Mesothelial cell of epicardium (in vitro differentiated cells): Measurements from ENCODE around the gene CD300A. TPM values are rescaled to one million over a fixed set of nuclear protein-coding genes. Genes with fewer than 3 reads are reported as not detected.
A peak's percentile ranks its signal among the peaks of the same experiment; 100 is the strongest.
"Not testable (repeated sequence)": the region's sequence is repeated elsewhere in the genome, so short reads cannot be mapped to it uniquely, and the experiment has no call there.

Experiments
- DNase-seq, 2 experiments: peaks; one replicate each; pipeline ENCODE4 v3.0.0; 2021; ENCODE audit warnings: low spot score in 2 of 2; ENCODE audit not compliant: unreplicated experiment in 2 of 2
- H3K27ac Mint-ChIP-seq: 2 replicates; pipeline ENCODE4 v1.8.0; 2021; ENCODE audit warnings: mixed read lengths
- H3K27me3 Mint-ChIP-seq: 2 replicates; pipeline ENCODE4 v1.8.0; 2021; ENCODE audit warnings: low read depth, mixed read lengths
- H3K36me3 Mint-ChIP-seq: 2 replicates; pipeline ENCODE4 v1.8.0; 2021; ENCODE audit warnings: mixed read lengths
- H3K4me1 Mint-ChIP-seq: 2 replicates; pipeline ENCODE4 v1.8.0; 2021; ENCODE audit warnings: mixed read lengths
- H3K4me3 Mint-ChIP-seq: 2 replicates; pipeline ENCODE4 v1.8.0; 2021; ENCODE audit warnings: mild to moderate bottlenecking, moderate library complexity, mixed read lengths
- H3K9me3 Mint-ChIP-seq: 2 replicates; pipeline ENCODE4 v1.8.0; 2021; ENCODE audit warnings: mixed read lengths
- total RNA-seq: library from RNA; stranded (reverse); gene quantifications from 3 replicates; pipeline ENCODE4 v1.2.1, GENCODE V29; 2021
- TF ChIP-seq, protein P1 (sequence below): fragments of 200-600 bp; sonication (generic); IDR thresholded peaks from one replicate; pipeline ENCODE4 v1.5.0; 2021; ENCODE audit warnings: antibody characterized with exemption; ENCODE audit not compliant: unreplicated experiment

Gene CD300A
- total RNA-seq, 1 donor from 2014 or later = not detected

- Mint-ChIP-seq H3K36me3 (no peaks in the 10 kb centered on the region), H3K27me3 (peaks cover 20% of the 10 kb centered on the region), H3K4me3 (no peak overlapping the region), H3K9me3 (peaks cover 33% of the 10 kb centered on the region), H3K27ac (no peak overlapping the region), H3K4me1 (no peaks in the 10 kb centered on the region)
- TF ChIP-seq, protein P1, sequence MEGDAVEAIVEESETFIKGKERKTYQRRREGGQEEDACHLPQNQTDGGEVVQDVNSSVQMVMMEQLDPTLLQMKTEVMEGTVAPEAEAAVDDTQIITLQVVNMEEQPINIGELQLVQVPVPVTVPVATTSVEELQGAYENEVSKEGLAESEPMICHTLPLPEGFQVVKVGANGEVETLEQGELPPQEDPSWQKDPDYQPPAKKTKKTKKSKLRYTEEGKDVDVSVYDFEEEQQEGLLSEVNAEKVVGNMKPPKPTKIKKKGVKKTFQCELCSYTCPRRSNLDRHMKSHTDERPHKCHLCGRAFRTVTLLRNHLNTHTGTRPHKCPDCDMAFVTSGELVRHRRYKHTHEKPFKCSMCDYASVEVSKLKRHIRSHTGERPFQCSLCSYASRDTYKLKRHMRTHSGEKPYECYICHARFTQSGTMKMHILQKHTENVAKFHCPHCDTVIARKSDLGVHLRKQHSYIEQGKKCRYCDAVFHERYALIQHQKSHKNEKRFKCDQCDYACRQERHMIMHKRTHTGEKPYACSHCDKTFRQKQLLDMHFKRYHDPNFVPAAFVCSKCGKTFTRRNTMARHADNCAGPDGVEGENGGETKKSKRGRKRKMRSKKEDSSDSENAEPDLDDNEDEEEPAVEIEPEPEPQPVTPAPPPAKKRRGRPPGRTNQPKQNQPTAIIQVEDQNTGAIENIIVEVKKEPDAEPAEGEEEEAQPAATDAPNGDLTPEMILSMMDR = no peak
- no peak for DNase-seq
Measured at GRCh38 chr17:74515941-74516340, 49.5 kb downstream of the CD300A start.

DNA sequence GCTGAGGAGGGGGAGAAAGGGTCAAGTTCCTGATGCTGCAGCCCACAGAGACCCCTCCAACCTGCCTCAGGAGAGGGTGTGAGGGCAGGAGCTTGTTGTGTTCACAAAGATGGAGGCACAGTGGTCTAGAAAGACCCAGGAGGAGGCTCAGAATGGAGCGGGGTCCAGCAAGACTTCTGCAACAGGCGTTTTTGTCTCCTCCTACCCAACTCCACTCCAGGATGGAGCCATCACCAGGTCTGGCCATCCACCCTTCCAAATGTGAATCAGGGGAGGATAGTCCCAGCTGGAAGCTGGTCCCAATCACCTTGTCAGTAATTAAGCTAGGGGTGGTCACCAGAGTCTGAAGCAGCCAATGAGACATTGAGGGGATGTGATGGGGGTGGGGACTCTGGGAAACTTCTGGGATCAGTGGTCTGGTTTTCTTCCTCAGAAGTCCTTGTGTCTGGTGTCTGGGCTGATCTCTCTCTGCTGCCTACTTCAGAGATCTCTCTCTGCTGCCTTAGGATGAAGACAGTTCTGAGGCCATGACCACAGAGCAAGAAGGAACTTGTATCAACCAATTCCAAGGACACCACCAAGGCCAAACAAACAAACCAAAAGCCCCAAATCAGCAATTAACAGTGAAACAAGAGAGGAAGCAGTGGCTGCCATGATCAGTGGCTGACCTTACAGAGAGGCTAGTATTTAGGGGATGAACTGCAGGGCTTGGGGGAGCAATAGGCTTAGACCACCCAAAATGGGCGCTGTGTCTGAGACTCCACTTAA, 50.3 kb downstream of the CD300A start:
- H3K4me1 Mint-ChIP-seq = no peaks in the 10 kb centered on the region
- peaks cover 28% of the 10 kb centered on the region for H3K9me3 Mint-ChIP-seq
- no peak overlapping the region for H3K4me3 Mint-ChIP-seq
- no peaks in the 10 kb centered on the region for H3K36me3 Mint-ChIP-seq
- DNase-seq = no peak
- H3K27ac Mint-ChIP-seq = no peak overlapping the region
- TF ChIP-seq, protein P1 = no peak
- peaks cover 16% of the 10 kb centered on the region for H3K27me3 Mint-ChIP-seq

DNA sequence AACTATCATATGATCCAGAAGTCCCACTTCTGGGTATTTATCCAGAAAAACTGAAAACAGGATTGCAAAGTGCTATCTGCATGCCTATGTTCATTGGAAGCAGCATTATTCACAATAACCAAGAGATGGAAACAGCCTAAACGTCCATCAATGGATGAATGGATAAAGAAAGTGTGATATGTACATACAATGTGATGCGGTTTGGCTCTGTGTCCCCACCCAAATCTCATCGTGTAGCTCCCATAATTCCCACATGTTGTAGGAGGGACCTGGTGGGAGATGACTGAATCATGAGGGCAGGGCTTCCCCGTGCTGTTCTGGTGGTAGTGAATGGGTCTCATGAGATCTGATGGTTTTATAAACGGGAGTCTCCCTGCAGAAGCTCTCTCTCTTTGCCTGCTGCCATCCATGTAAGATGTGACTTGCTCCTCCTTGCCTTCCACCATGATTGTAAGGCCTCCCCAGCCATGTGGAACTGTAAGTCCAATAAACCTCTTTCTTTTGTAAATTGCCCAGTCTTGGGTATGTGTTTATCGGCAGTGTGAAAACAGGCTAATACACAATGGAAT, 52.1 kb downstream of the CD300A start:
- not testable (repeated sequence) for H3K4me3 Mint-ChIP-seq, H3K36me3 Mint-ChIP-seq, DNase-seq, H3K27ac Mint-ChIP-seq, H3K4me1 Mint-ChIP-seq
- peaks cover 28% of the 10 kb centered on the region for H3K9me3 Mint-ChIP-seq
- peaks cover 20% of the 10 kb centered on the region for H3K27me3 Mint-ChIP-seq

- no peaks in the 10 kb centered on the region for H3K4me1 Mint-ChIP-seq
- DNase-seq = no peak
- TF ChIP-seq, protein P1 = no peak
- peaks cover 33% of the 10 kb centered on the region for H3K27me3 Mint-ChIP-seq
- peaks cover 17% of the 10 kb centered on the region for H3K9me3 Mint-ChIP-seq
- H3K27ac Mint-ChIP-seq = no peak overlapping the region
- no peak overlapping the region for H3K4me3 Mint-ChIP-seq
- no peaks in the 10 kb centered on the region for H3K36me3 Mint-ChIP-seq
Measured at GRCh38 chr17:74520016-74520434, 53.6 kb downstream of the CD300A start.

- DNase-seq = peak in 1 of 2 experiments; percentile 37
- H3K9me3 Mint-ChIP-seq = peaks cover 17% of the 10 kb centered on the region
- no peak overlapping the region for H3K4me3 Mint-ChIP-seq
- peaks cover 39% of the 10 kb centered on the region for H3K27me3 Mint-ChIP-seq
- TF ChIP-seq, protein P1 = no peak
- H3K4me1 Mint-ChIP-seq = no peaks in the 10 kb centered on the region
- H3K27ac Mint-ChIP-seq = no peak overlapping the region
- H3K36me3 Mint-ChIP-seq = no peaks in the 10 kb centered on the region
Measured at GRCh38 chr17:74520790-74521480, 54.5 kb downstream of the CD300A start.

GRCh38 chr17:74521701-74522201, 55.3 kb downstream of the CD300A start:
- Mint-ChIP-seq H3K27ac (no peak overlapping the region), H3K27me3 (peaks cover 37% of the 10 kb centered on the region), H3K9me3 (peaks cover 17% of the 10 kb centered on the region), H3K36me3 (no peaks in the 10 kb centered on the region), H3K4me3 (no peak overlapping the region), H3K4me1 (no peaks in the 10 kb centered on the region)
- TF ChIP-seq, protein P1 = no peak
- no peak for DNase-seq
